ENCODE data around the gene ZSCAN18.

Gene ZSCAN18

DNA sequence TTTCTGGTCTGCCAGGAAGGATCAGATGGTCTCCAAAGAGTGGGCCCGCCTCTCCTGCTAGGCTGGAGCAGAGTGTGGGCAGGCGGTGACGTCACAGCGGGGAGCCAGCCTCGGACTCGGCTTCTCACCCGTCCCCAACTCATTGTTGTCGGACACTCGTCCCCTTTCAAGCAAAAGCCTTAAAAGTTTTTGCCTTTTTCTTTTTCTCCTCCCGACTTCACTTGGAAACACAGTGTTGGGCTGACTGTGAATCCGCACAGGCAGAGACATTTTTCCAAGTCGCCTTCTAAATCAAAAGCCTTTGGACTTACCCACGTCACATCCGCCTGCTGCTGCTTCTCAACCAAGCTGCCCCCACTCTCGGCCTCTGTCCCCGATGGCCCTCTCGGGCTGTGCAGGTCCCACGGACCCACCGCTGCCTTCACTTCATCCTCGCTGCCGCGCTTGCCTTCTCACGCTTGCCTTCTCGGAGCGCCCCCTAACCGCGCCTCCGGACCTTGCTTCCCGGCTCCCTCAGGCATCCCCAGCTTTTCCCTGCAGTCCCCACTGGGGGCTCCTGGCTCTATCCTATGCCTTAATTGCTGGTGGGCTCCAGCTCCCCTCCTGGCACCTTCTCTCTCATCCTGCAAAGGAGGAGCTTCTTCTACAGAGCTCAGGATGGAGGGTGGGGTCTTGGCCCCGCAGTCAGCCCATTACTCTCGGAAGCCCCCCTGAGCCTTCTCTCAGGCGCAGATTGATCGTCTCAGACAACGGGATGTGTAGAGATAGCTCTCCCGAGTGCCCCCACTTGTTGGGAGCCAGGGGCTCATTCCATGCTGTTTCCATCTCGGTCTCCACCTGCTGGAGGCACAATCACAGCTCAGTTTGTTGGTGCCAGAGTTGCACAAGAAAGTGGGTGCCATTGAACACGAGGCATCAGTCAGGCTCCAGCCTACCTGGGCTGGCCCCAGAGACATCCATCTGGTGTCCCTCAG is 42.8 kb downstream of the ZSCAN18 start:
- H3K4me3 ChIP-seq (ENCODE audit: low read length), result peak overlapping the region; percentile 75

DNA sequence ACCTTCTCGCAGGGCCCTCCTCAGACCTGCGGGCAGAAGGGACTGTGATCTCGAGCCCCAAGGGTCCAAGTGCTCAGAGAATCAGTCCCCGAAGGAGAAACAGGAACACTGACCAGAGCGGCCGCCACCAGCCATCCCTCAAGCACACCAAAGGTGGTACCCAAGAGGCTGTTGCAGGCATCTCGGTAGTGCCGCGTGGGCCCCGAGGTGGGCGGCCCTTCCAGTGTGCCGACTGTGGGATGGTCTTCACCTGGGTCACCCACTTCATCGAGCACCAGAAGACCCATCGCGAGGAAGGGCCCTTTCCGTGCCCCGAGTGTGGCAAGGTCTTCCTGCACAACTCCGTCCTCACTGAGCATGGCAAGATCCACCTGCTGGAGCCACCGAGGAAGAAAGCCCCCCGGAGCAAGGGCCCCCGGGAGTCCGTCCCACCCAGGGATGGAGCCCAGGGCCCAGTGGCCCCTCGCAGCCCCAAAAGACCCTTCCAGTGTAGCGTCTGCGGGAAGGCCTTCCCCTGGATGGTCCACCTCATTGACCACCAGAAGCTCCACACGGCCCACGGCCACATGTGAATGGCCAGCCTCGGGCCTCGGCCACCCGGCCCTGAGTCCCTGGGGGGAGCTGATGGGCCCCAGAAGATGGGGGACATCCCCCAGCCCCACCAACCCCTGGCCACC is 44.4 kb downstream of the ZSCAN18 start:
- no peak overlapping the region for H3K9ac ChIP-seq (ENCODE audit: low read depth, low read length)
- peaks cover 10% of the 10 kb centered on the region for H3K9me3 ChIP-seq (replicated peaks; ENCODE audit: low read length)
- no peak overlapping the region for H3K4me2 ChIP-seq (ENCODE audit: low read length)

More for the DNA sequence above, 42.8 kb downstream of the ZSCAN18 start:
- Histone ChIP-seq H3K4me2 (ENCODE audit: low read length) (peak overlapping the region; percentile 84), H3K4me1 (ENCODE audit: control insufficient read depth, insufficient read depth, low read length) (peaks cover 11% of the 10 kb centered on the region), H3K9ac (ENCODE audit: low read depth, low read length) (peak overlapping the region; percentile 78), H3K27me3 (ENCODE audit: control insufficient read depth, insufficient read depth, low read length) (no peaks in the 10 kb centered on the region), H3K36me3 (ENCODE audit: insufficient read depth, low read length) (no peaks in the 10 kb centered on the region), H3K9me3 (replicated peaks; ENCODE audit: low read length) (peaks cover 11% of the 10 kb centered on the region)

DNA sequence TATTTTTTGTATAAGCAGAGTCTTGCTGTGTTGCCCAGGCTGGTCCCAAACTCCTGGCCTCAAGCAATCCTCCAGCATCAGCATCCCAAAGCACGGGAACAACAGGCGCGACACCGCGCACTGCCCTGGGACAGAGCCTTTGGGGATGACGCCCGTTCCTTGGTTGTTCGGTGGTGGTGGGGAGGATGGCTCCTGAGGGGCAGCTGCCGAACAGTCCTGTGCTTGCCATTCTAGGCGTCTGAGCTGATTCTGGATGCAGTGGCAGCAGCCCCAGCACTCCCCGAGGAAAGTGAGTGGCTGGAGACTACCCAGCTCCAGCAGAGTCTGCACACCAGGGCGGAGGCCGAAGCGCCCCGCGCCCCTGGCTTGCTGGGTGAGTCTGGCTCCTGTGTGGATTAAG is 45.8 kb downstream of the ZSCAN18 start:
- H3K36me3 ChIP-seq (ENCODE audit: insufficient read depth, low read length), result no peaks in the 10 kb centered on the region
- no peak overlapping the region for H3K4me3 ChIP-seq (ENCODE audit: low read length)
- no peak overlapping the region for H3K4me2 ChIP-seq (ENCODE audit: low read length)
- no peaks in the 10 kb centered on the region for H3K27me3 ChIP-seq (ENCODE audit: control insufficient read depth, insufficient read depth, low read length)
- H3K9ac ChIP-seq (ENCODE audit: low read depth, low read length), result no peak overlapping the region
- H3K4me1 ChIP-seq (ENCODE audit: control insufficient read depth, insufficient read depth, low read length), result peaks cover 5% of the 10 kb centered on the region
- H3K9me3 ChIP-seq (replicated peaks; ENCODE audit: low read length), result peaks cover 10% of the 10 kb centered on the region

More for the DNA sequence above, 44.4 kb downstream of the ZSCAN18 start:
- no peaks in the 10 kb centered on the region for H3K27me3 ChIP-seq (ENCODE audit: control insufficient read depth, insufficient read depth, low read length)
- no peaks in the 10 kb centered on the region for H3K36me3 ChIP-seq (ENCODE audit: insufficient read depth, low read length)
- H3K4me3 ChIP-seq (ENCODE audit: low read length), result no peak overlapping the region
- peaks cover 5% of the 10 kb centered on the region for H3K4me1 ChIP-seq (ENCODE audit: control insufficient read depth, insufficient read depth, low read length)

DNA sequence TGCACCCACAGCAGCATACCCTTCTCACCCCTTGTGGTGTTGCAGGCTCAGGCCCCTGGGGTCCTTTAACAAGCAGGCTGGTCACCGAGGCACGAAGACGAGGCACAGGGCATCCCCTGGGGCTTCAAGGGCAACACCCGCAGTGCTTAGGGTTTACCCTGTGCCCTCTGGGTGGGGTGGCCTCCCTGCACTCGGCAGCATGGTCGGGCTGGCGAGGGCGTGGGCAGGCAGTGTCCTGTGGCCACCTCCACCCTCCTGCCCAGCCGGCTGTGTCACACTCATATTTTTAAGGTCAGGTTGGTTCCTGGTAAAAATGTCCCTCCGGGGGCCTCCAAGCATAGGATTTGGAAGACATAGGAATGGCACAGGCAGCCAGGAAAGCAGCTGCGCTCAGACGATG is 50.4 kb downstream of the ZSCAN18 start:
- Histone ChIP-seq H3K4me2 (ENCODE audit: low read length) (no peak overlapping the region), H3K9ac (ENCODE audit: low read depth, low read length) (no peak overlapping the region), H3K9me3 (replicated peaks; ENCODE audit: low read length) (peaks cover 30% of the 10 kb centered on the region), H3K27me3 (ENCODE audit: control insufficient read depth, insufficient read depth, low read length) (no peaks in the 10 kb centered on the region), H3K4me3 (ENCODE audit: low read length) (no peak overlapping the region), H3K36me3 (ENCODE audit: insufficient read depth, low read length) (no peaks in the 10 kb centered on the region), H3K4me1 (ENCODE audit: control insufficient read depth, insufficient read depth, low read length) (no peaks in the 10 kb centered on the region)

DNA sequence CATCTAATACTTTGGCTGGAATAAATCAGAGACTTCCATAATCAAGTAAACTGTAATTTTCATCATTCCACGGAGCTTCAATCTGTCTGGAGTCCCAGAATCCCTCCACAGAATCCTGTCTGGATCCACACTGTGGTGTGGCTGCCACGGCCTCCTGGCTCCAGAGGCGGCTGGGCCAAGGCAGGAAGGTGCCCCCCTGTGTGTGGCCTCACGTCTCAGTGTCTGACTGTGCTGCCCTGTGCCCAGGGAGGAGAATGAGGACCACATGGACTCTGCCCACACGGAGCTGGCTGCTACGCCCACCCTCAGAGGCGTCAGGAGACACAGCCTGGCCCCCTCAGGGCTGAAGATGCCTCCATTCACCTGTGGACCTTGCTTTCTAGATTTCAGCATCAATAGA is 51.2 kb downstream of the ZSCAN18 start:
- Histone ChIP-seq H3K4me1 (ENCODE audit: control insufficient read depth, insufficient read depth, low read length) (no peaks in the 10 kb centered on the region), H3K4me2 (ENCODE audit: low read length) (no peak overlapping the region), H3K9me3 (replicated peaks; ENCODE audit: low read length) (peaks cover 34% of the 10 kb centered on the region), H3K27me3 (ENCODE audit: control insufficient read depth, insufficient read depth, low read length) (no peaks in the 10 kb centered on the region), H3K9ac (ENCODE audit: low read depth, low read length) (no peak overlapping the region), H3K36me3 (ENCODE audit: insufficient read depth, low read length) (no peaks in the 10 kb centered on the region), H3K4me3 (ENCODE audit: low read length) (no peak overlapping the region)

DNA sequence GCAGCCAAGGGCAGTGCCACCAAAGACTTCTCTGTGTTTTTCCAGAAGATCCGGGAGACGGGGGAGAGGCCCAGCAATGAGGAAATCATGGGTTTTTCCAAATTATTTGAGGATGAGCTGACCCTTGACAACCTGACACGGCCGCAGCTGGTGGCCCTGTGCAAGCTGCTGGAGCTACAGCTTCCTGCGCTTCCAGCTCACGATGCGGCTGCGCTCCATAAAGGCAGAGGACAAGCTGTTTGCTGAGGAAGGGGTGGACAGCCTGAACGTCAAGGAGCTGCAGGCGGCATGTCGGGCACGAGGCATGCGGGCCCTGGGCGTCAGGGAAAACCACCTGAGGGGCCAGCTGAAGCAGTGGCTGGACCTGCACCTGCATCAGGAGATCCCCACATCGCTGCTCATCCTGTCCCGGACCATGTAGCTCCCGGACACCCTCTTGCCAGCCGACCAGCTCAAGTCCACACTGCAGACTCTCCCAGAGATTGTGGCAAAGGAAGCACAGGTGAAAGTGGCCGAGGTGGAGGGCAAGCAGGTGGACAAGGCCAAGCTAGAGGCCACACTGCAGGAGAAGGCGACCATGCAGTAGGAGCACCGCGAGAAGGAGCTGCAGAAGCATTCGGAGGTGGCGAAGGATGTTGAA is 52.5 kb downstream of the ZSCAN18 start:
- Histone ChIP-seq H3K4me2 (ENCODE audit: low read length) (no peak overlapping the region), H3K9me3 (replicated peaks; ENCODE audit: low read length) (peaks cover 35% of the 10 kb centered on the region), H3K27me3 (ENCODE audit: control insufficient read depth, insufficient read depth, low read length) (no peaks in the 10 kb centered on the region), H3K4me3 (ENCODE audit: low read length) (no peak overlapping the region), H3K4me1 (ENCODE audit: control insufficient read depth, insufficient read depth, low read length) (no peaks in the 10 kb centered on the region), H3K9ac (ENCODE audit: low read depth, low read length) (no peak overlapping the region), H3K36me3 (ENCODE audit: insufficient read depth, low read length) (no peaks in the 10 kb centered on the region)

DNA sequence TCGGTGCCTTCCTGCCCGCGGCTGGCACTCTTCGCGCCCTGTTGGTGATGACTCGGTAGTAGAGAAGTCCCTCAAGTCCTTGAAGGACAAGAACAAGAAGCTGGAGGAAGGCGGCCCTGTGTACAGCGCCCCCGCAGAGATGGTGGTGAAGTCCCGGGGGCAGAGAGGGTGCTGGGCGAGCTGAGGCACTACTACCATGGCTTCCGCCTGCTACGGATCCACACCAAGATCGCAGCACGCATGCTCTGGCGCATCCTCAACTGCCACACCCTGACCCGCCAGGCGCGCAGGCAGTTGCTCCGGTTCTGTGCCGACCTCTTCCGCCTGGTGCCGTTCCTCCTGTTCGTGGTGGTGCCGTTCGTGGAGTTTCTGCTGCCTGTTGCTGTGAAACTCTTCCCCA is 53.1 kb downstream of the ZSCAN18 start:
- Histone ChIP-seq H3K4me1 (ENCODE audit: control insufficient read depth, insufficient read depth, low read length) (no peaks in the 10 kb centered on the region), H3K4me3 (ENCODE audit: low read length) (no peak overlapping the region), H3K9ac (ENCODE audit: low read depth, low read length) (no peak overlapping the region), H3K9me3 (replicated peaks; ENCODE audit: low read length) (peaks cover 35% of the 10 kb centered on the region), H3K36me3 (ENCODE audit: insufficient read depth, low read length) (no peaks in the 10 kb centered on the region), H3K4me2 (ENCODE audit: low read length) (no peak overlapping the region), H3K27me3 (ENCODE audit: control insufficient read depth, insufficient read depth, low read length) (no peaks in the 10 kb centered on the region)

DNA sequence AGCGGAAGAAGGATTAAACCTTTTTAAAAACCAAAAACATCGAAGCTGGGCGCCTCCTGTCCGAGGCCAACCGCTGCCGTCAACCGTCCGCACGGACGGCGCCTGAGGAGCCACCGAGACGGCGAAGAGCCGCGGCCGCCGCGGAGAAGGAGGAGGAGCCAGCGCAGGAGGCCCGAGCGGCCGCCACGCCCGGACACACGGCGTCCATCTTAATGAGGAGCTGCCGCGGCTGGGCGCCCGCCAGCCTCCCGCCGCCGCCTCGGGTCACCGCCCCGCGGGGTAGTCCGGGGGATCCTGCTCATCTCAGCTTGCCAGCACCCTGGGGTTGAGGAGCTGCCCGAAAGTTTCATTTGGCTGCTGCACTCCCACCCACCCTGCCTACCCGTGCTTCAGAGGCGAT is 53.6 kb downstream of the ZSCAN18 start:
- Histone ChIP-seq H3K9me3 (replicated peaks; ENCODE audit: low read length) (peaks cover 33% of the 10 kb centered on the region), H3K4me3 (ENCODE audit: low read length) (no peak overlapping the region), H3K4me1 (ENCODE audit: control insufficient read depth, insufficient read depth, low read length) (no peaks in the 10 kb centered on the region), H3K9ac (ENCODE audit: low read depth, low read length) (no peak overlapping the region), H3K27me3 (ENCODE audit: control insufficient read depth, insufficient read depth, low read length) (no peaks in the 10 kb centered on the region), H3K36me3 (ENCODE audit: insufficient read depth, low read length) (no peaks in the 10 kb centered on the region), H3K4me2 (ENCODE audit: low read length) (no peak overlapping the region)

DNA sequence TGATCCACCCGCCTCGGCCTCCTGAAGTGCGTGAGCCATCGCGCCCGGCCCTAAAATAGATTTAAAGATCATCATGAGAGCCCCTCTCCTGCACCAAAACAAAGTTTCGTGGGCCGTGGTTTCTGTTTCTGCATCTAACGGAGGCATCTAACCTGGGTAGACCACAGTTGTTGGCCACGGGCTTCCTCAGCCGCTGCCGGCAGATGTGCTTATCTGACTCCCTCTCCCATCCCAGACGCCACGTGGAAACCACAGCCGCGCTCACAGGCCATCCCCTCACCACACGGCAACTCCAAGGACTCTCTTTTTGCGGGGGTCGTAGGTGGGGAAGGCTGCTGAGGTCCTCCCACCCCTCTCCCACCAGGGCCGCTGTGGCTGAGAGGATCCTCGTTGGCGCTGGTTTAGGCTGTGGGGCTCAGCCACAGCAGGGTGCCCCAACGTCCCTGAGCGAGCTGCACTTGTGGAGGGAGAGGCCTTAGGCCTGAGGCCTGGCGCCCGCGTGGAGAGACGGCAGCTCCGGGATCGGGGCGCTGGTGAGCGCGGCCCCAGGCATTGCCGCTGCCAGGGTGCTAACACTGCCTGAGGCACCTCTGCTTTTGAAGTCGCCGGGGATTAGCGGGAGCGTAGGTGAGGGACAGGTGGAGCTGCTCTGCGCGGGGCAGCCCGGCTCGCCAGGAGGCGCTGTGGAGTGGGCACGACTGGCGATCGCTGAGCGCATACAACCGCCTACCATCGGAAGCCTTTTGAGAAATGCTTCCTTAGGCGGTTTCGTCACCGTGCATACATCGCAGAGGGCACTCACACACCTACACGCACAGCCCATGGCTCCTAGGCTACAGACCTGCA is 55.3 kb downstream of the ZSCAN18 start:
- H3K9ac ChIP-seq (ENCODE audit: low read depth, low read length), result no peak overlapping the region
- no peaks in the 10 kb centered on the region for H3K4me1 ChIP-seq (ENCODE audit: control insufficient read depth, insufficient read depth, low read length)
- peaks cover 30% of the 10 kb centered on the region for H3K9me3 ChIP-seq (replicated peaks; ENCODE audit: low read length)
- H3K36me3 ChIP-seq (ENCODE audit: insufficient read depth, low read length), result no peaks in the 10 kb centered on the region
- H3K27me3 ChIP-seq (ENCODE audit: control insufficient read depth, insufficient read depth, low read length), result no peaks in the 10 kb centered on the region
- H3K4me3 ChIP-seq (ENCODE audit: low read length), result no peak overlapping the region
- no peak overlapping the region for H3K4me2 ChIP-seq (ENCODE audit: low read length)

DNA sequence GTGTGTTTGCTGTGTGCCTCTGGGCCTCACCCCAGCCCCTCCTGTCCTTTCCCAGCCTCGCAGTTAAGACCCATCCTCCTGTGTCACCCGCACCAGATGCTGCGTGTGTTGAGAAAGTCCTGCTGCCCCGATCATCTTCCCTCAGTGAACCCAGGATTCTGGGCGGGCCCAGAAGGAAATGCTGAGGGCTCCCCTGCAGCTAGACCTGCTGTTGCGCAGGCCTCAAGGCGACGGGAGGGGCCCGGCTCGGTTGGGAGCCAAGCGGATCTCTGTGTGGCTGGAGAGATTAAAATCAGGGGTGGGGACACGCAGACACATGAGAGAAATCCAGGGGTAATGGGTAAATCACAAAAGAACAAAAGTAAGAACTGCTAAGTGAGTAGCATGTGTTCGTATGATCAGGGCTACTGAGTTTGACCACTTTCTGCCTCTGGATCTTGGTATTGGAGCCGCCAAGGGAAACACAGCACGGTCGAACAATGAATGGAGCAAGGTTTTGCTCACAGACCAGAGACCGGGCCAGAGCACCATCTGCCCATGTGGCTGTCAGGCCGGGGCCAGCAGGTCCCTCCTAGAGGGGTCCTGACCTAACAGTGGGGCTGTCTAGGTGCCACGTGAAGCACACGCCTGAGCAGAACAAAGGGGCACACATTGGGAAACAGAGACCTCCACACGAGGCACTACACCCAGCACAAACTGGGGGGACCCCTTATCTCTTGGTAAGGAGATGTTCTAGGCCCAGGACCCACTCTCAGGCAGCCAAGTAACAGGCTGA is 57.1 kb downstream of the ZSCAN18 start:
- Histone ChIP-seq H3K4me1 (ENCODE audit: control insufficient read depth, insufficient read depth, low read length) (no peaks in the 10 kb centered on the region), H3K9ac (ENCODE audit: low read depth, low read length) (no peak overlapping the region), H3K36me3 (ENCODE audit: insufficient read depth, low read length) (no peaks in the 10 kb centered on the region), H3K4me3 (ENCODE audit: low read length) (no peak overlapping the region), H3K4me2 (ENCODE audit: low read length) (no peak overlapping the region), H3K9me3 (replicated peaks; ENCODE audit: low read length) (peaks cover 24% of the 10 kb centered on the region), H3K27me3 (ENCODE audit: control insufficient read depth, insufficient read depth, low read length) (no peaks in the 10 kb centered on the region)
